Eye (tissue), 1 donor: ENCODE measurements around the gene KREMEN2.
A peak's percentile ranks its signal among the peaks of the same experiment; 100 is the strongest.
"Not testable (repeated sequence)": the region's sequence is repeated elsewhere in the genome, so short reads cannot be mapped to it uniquely, and the experiment has no call there.

Experiments
- DNase-seq: peaks from one replicate; pipeline ENCODE4 v3.0.0-alpha.2; 2015

The KREMEN2 gene

DNA sequence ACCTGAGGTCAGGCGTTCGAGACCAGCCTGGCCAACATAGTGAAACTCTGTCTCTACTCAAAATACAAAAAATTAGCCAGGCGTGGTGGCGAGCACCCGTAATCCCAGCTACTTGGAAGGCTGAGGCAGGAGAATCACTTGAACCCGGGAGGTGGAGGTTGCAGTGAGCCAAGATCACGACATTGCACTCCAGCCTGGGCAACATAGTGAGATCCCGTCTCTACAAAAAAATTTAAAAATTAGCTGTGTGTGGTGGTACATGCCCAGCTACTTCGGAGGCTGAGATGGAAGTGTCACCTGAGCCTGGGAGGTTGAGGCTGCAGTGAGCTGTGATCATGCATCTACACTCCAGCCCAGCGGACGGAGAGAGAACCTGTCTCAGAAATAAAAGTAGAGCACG, 20.4 kb upstream of the KREMEN2 start:
- DNase-seq = not testable (repeated sequence)

DNA sequence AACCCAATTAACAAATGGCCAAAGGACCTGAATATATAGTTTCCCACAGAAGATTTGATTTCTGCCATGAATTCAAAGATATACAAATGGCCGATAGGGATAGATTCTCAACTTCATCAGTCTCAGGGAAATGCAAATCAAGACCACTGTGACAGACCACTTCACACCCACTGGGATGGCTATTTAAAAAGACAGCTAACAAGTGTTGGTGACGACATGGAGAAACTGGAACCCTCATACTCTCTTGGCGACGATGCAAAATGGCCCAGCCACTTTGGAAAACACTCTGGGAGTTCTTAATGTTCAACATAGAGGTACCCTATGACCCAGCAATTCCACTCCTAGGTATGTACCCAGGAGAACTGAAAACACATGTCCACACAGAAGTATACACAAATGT, 17.4 kb upstream of the KREMEN2 start:
- DNase-seq = no peak

DNA sequence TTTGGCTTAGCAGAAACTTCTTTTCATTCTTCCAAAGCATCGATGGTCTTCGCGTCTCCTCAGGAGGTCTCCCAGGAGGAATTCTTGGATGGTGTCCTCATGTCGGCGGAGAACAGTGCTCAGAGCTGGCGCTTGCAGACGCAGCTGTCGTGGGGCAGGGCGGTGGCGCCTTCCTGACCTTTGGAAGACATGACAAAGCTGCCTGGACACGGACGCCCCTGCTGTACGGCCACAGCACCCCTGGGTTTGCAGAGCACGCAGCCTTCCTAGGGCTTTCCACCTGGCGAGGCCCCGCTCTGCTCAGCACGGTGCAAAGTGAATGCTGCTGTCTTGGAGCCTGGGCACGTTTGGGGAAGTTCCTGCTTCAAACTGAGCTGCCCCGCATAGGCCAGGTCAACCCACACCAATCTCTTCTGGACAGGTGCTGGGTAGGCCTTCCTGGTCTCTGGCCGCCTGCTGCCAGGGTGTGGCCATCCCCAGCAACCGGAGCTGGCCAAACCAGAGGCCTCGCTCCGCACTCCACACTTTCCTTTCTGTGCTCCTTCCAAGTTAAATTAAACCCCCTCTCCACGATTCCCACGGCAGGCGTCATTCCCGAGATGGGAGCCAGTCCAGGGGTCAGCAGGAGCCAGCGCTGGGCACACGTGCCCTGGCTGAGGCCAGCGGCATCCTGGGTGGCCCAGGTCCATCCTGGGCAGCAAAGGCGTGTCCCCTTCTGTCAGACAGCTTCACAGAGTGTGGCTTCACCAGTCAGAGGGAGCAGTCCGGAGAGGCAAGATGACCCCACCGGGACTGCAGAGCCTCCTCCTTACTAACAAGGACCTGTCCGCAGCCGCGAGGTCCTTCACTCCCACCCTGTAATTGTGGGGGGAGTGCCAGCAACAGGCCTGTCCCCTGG, 15.0 kb upstream of the KREMEN2 start:
- DNase-seq = no peak

- DNase-seq = no peak
These were observed 14.2 kb upstream of the KREMEN2 start for GRCh38 chr16:2949705-2950352.

DNA sequence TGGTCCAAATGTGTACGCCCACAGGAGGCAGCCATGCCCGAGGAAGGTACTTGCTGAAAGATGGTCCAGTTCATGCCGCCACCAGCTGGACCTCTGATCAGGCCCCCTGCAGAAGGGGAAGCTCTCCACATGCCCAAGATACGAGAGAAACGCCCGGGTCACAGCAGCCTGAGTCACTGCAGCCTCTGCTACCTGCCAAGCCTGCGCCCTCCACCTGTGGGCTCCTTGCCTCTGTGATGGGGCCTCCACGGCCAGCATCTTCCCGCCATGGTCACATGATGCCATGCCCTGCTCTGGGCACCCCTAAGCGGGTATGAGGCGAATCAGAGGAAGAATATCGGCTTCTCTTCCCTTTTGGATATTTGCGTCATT, 13.7 kb upstream of the KREMEN2 start:
- no peak for DNase-seq

GRCh38 chr16:2950773-2951172, 13.3 kb upstream of the KREMEN2 start:
- DNase-seq = no peak

DNA sequence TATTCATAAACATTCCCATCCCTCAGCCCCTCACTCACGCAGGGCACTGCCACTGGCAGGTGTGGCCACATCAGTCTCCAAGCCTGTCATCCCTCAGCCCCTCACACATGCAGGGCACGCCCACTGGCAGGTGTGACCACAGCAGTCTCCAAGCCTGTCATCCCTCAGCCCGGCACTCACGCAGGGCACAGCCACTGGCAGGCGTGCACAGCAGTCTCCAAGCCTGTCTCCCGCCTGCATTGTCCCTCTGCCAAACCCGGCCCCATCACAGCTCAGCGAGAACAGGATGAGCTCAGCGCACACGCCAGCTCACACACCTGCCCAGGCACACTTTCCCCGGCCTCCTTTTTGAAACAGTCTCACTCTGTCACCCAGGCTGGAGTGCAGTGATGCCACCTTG, 11.4 kb upstream of the KREMEN2 start:
- DNase-seq = no peak

- peak; percentile 28 for DNase-seq
These were observed 10.1 kb upstream of the KREMEN2 start for GRCh38 chr16:2953706-2954627.

- DNase-seq = no peak
These were observed 9.3 kb upstream of the KREMEN2 start for GRCh38 chr16:2954656-2955381.

- no peak for DNase-seq
These were observed 8.7 kb upstream of the KREMEN2 start for GRCh38 chr16:2955438-2955778.

DNA sequence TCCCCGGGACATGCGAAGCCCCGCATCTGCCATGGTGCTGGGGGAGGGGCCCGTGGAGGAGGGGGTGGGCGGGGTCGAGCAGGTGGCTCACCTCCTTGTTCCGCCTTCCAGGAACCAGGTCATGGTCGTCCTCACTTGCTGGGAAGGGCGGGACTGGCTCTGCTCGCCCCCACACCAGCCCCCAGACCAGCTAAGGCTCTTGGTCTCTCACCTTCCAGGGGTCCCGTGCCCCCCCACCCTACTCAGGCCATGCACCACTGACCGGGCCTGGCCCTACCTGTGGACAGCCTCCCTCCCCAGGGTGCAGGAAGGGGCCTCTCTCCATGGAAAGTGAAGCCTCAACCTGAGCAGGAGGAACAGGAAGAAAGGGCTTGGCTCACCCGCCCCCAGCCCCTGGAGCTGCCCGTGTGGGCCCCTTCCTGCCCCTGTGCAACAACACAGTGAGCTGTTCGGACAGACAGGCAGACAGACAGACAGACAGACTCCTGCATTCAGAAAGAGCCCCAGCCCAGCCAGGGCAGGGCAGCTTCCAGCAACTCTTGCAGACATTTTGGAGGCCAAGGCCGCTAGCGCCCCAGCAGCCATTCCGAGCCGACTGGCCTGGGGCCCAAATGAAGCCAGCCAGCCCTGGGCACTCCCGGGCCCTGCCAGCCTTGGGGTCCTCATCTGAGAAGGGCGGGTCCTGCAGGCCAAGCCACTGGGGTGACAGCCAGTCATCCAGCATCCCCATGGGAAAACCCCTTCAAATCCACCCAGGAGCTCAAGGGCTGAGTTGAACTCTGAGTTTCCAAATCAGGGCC, 8.1 kb upstream of the KREMEN2 start:
- no peak for DNase-seq

GRCh38 chr16:2956579-2956956, 7.5 kb upstream of the KREMEN2 start:
- no peak for DNase-seq

DNA sequence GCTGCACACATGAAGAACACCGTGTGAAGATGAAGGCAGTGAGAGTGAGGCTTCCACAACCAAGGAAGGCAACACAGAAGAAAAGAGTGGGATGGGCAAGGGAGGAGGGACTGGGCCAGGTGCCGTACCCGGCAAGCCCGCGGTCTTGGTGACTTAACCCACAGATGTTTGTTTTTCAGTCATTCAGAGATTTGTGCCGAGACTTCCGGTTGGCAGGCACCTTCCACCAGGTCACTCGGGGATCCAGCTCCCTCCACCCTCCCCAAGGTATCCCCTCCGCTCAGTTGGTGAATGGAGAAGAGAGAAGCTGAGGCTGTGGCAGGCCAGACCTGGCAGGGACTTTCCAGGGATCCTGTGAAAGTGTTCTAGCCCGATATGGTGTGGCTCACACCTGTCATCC, 4.9 kb upstream of the KREMEN2 start:
- no peak for DNase-seq

- DNase-seq = no peak
These were observed 3.7 kb upstream of the KREMEN2 start for GRCh38 chr16:2960183-2961010.

- no peak for DNase-seq
These were observed 1.6 kb upstream of the KREMEN2 start for GRCh38 chr16:2962334-2963073.

DNA sequence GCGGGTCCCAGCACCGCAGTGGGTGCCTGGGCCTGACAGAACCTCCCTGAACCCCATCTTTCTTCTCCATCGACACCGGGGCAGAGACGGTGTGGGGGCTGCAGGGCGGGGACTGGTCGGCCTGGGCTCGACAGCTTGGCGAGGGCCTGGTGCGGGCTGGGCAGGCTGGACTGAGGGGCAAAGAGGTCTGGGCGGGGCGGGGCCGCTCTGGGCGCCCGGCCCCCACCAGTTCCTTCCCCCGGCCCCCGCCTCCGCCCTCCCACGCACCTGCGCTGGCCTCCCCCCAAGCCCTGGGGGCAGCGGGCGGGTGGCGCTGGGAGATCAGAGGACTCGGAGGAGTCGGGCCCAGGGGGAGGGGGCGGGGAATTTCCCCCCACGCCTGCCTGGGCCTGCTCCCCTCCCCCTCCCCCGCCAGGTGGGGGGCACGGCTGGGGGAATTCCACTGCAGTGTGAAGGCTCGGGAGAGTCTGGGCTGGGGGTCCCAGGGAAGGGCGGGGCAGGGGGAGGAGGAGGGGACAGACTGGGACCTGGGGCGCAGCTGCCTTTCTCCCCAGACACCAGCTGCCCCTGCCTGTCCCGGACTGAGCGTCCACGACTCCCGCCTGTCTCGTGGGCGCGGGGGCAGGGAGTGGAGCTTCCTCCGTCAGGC, 877 bp upstream of the KREMEN2 start:
- peak; percentile 73 for DNase-seq

DNA sequence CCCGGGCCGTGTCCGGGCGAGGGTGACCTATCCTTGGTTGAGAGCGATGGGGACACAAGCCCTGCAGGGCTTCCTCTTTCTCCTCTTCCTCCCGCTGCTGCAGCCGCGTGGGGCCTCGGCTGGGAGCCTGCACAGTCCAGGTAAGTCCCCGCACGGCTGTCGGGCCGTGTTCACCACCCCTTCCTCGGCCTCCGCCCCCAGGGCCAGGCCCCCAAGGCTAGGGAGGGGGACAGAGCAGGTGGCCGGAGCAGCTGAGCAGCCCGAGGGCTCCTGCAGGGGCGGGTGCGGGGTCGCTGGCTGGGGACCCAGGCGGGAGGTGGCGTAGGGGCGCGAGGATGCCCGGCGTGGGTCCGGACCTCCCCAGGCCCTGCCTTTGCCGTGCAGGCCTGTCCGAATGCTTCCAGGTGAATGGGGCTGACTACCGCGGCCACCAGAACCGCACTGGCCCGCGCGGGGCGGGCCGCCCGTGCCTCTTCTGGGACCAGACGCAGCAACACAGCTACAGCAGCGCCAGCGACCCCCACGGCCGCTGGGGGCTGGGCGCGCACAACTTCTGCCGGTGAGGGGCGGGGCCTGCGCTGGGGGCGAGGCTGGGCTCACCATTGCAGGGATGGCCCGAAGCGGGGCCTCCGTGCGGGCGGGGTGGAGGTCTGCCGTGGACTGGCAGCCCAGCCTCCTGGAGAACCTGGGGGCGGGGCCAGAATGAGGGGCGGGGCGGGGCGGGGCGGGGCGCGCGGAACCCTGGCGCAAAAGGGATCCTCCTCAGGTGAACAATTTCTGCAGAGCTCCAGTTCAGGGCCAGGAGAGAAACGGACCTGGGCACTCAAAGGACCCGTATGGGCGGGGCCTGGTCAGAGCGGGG, 631 bp downstream of the KREMEN2 start:
- DNase-seq = peak; percentile 72

GRCh38 chr16:2966043-2966807, 2.1 kb downstream of the KREMEN2 start:
- no peak for DNase-seq
